GM10266 (cell line): Measurements from ENCODE around the gene ADAMTSL2.

ENCODE experiments used
- DNase-seq: peaks from one replicate; pipeline ENCODE4 v3.0.0; 2012; ENCODE audit errors: extremely low spot score
- TF ChIP-seq, protein P1 (sequence below): IDR thresholded peaks from 2 replicates; pipeline ENCODE4 v1.5.1; 2012; ENCODE audit warnings: mild to moderate bottlenecking, low read depth; ENCODE audit not compliant: control insufficient read depth, insufficient read depth; ENCODE audit errors: missing control alignments

Gene ADAMTSL2

DNA sequence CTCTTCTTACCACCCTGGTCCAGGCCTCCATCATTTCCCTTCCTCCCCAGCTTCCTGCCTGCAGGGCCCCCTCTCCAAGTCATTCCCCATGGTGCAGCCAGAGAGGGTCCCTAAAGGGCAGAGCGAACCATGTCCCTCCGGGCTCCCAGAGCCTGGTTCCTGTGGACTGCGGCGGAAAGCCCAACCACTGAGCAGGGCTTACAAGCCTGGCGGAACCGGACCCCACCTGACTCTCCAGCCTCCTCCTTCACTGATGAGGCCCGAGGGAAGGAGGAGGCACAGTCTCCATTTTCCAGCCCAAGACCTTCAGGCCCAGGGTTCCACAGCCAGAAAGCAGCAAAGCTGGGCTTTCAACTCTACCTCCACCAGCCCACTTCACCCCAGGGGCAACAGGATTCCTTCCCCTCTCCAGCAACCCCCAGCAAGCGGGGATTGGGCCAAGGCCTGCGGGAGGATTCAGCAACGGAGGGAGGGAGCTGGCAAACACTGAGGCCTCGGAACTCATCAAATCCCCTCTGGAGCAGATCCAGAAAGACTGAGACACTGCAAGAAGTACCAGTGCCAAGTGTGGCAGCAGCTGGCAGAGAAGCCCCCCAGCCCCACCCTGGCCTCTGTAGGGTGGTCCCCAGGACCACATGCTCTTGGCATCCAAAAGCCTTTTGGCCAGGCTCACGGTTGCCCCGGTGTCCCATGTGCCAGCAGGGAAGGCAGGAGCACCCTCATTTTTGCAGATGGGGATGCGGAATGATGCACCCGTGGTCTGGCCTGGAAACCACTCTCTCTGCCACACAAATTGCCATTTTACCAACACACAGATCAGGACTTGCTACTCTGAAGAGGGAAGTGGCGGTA, 71.6 kb downstream of the ADAMTSL2 start:
- TF ChIP-seq, protein P1, sequence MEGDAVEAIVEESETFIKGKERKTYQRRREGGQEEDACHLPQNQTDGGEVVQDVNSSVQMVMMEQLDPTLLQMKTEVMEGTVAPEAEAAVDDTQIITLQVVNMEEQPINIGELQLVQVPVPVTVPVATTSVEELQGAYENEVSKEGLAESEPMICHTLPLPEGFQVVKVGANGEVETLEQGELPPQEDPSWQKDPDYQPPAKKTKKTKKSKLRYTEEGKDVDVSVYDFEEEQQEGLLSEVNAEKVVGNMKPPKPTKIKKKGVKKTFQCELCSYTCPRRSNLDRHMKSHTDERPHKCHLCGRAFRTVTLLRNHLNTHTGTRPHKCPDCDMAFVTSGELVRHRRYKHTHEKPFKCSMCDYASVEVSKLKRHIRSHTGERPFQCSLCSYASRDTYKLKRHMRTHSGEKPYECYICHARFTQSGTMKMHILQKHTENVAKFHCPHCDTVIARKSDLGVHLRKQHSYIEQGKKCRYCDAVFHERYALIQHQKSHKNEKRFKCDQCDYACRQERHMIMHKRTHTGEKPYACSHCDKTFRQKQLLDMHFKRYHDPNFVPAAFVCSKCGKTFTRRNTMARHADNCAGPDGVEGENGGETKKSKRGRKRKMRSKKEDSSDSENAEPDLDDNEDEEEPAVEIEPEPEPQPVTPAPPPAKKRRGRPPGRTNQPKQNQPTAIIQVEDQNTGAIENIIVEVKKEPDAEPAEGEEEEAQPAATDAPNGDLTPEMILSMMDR: no peak
- DNase-seq: no peak

DNA sequence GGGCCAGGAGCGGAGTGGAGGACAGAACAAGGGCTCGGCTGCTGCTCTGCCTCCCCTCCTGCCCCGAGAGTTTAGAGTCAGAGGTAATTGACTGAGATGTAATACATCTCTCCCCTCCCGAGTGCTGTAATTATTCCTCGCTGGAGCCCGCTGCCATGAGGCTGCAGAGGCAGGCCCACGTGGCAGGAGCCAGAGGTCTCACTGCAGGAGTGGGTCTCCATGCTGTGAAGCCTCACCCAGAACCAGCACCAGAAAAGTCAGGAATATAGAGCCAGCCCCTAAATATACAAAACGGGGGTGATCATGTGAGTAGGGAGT, 72.2 kb downstream of the ADAMTSL2 start:
- TF ChIP-seq, protein P1: no peak
- DNase-seq: no peak

DNA sequence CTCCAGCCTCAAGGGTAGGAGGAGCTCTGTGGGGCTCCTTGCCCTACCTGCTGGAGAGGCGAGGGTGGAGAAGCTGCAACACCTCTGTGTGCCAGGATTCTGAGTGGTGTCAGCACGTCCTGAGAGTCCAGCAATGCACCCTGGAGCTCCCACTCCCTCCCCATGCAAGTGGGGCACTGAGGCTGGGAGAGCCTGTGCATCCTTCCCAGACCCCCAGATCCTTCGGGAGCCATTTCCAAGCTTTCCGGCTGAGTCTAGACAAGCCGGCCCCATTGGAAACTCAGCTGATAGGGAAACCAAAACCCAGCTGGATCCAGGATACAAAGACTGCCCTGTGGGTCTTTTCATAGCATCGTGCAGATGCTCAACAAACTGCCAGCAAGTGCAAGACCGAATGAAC, 72.9 kb downstream of the ADAMTSL2 start:
- DNase-seq: no peak
- TF ChIP-seq, protein P1: no peak

DNA sequence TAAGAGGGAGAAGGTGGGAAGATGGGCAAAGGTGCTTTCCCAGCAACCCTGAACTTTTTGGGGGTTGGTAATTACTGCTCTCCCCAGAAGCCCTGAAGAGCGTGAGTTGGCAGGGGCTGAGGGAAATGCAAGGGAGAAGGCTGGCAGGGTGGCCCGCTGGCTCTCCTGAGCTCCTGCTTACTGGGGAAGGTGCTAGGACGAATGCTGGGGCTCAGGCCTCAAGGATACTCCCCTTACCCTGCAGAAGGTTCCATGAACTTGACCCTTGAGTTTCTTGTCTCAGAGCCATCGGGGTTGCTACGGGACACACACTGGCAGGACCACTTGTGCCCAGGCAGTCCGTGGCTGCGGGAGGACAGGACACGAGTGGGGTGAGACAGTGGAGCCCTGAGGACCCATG, 73.5 kb downstream of the ADAMTSL2 start:
- no peak for DNase-seq
- TF ChIP-seq, protein P1: no peak

DNA sequence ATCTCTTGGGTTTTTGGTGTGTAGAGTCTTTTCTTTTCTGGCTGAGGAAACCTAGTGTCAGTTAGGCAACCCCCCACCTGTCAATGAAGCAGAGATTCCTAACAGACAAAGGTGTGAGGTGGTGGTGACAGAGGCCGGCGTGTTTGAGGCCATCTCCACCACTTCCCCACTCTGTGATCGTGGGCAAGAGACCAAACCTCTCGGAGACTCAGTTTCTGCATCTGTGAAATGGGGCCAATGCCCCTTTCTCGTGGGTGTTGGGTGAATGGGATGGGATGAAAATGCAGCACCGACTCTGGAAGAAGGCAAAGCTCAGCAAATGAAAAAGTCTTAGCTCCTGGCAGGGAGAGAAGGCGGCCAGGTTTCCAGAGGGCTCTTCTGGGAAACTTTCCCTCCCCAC, 73.9 kb downstream of the ADAMTSL2 start:
- TF ChIP-seq, protein P1: no peak

DNA sequence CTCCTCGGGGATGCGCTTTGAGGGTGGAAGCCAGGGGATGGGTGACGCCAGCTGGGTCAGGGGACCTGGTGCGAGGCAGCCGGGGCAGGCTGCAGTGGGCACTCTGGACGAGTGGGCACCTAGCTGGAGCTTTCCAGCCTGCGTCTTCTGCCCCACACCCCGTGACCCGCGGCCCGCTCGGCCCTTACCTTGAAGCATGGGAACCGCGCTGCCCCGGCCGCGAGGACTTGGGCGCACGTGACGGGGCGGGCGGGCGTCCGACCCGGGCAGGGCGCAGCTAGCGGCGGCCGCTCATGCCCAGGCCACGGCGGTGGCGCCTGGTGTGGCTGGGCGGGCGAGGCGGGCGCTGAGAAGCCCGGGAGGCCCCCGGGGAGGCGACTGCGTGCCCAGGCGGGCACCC, 74.4 kb downstream of the ADAMTSL2 start:
- TF ChIP-seq, protein P1: no peak
- no peak for DNase-seq

More for the DNA sequence above, 73.9 kb downstream of the ADAMTSL2 start:
- DNase-seq: no peak

DNA sequence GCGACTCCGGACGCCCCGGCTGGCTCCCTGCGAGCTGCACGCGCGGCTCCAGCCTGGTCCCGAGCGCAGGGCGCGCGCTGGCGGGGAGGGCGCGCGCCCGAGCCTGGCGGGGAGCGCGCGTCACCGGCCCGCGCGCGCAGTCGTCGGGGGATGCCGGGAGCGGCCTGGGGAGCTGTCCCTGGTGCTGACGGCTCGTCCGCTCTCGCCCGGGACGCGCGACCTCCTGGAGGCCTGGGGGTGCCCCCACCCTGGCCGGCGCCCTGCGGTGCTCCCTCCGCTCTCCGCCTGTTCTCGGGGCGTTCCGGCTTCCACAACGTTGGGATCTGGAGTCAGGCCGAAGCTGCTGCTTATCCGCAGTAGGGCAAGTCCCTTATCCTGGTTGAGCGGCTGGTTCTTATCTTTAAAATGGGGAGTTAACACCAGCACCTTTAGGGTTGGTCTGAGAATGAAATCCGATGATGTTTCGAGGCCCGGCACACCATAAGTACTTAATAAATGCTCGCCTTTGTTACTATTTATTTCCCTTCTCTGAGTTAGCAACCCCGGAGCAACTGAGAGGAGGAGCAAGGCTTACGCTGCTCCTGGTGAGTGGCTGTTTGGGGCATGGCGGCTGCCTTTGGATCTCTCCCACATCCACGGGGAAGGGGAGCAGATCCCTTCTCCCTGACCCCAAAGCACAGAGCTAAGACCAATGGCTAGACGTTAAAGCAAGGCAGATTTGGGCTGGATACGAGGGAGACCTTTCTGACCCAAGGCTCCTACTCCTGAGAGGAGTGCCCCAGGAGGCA, 75.0 kb downstream of the ADAMTSL2 start, which contains the start of gene FAM163B:
Gene FAM163B, minus strand, starts transcription at position 79 of the 788 bp plus-strand sequence. CDS start 29,166 bp downstream, outside the sequence.
- no peak for DNase-seq

More for the DNA sequence above, 75.0 kb downstream of the ADAMTSL2 start, which contains the start of gene FAM163B:
- TF ChIP-seq, protein P1: no peak
